HepG2 (cell line): ENCODE data around the gene C2orf49. TPM values are rescaled to one million over a fixed set of nuclear protein-coding genes. Genes with fewer than 3 reads are reported as not detected.

Experiments
- ATAC-seq: fragments of 200-7000 bp; cut with Tn5 transposase; 3 replicates; pipeline ENCODE4 v1.9.1; 2020; ENCODE audit warnings: mild to moderate bottlenecking, moderate library complexity
- BruUV-seq: library from RNA; stranded (reverse); fragments of 400-500 nt; replicated peaks from 2 replicates; lab custom pipeline; 2021; lab: Mats Ljungman, UMichigan
- CTCF ChIA-PET: fragments of 300-600 bp; formaldehyde crosslinking; extraction: SDS; loops from one replicate; lab custom pipeline; 2021; ENCODE audit warnings: low total read pairs, inconsistent platforms, low intra/inter-chr PET ratio; lab: Yijun Ruan, JAX
- POLR2A ChIA-PET: fragments of 350-600 bp; sonication (Branson Sonifier 250); formaldehyde crosslinking; loops from one replicate; lab custom pipeline; 2020; ENCODE audit warnings: antibody characterized with exemption, inconsistent platforms; lab: Yijun Ruan, JAX
- DNase-seq: peaks from one replicate; pipeline ENCODE4 v3.0.0-alpha.2; 2015; ENCODE audit warnings: low spot score
- FAIRE-seq: peaks from 3 replicates; lab custom pipeline; 2011; peaks lifted over from hg19 to GRCh38; lab: Jason Lieb, UNC
- H2AFZ ChIP-seq: one replicate; pipeline ENCODE4 v1.6.1; 2011; ENCODE audit warnings: low read length, inconsistent platforms
- H3K27ac ChIP-seq: fragments of 300-600 bp; 3 replicates; pipeline ENCODE4 v1.8.0; 2011; ENCODE audit warnings: mixed run types, mild to moderate bottlenecking, mixed read lengths, low read length, inconsistent platforms; ENCODE audit not compliant: insufficient read depth; ENCODE audit errors: extremely low read length
- H3K27me3 ChIP-seq, 2 experiments: fragments of 200-600 bp in 1 of 2; 2 replicates in 1 of 2; 3 replicates in 1 of 2; pipeline versions ENCODE4 v1.6.0 to v1.8.0; 2011; ENCODE audit warnings: low read length in 2 of 2, mild to moderate bottlenecking in 2 of 2, moderate library complexity in 2 of 2, inconsistent platforms in 1 of 2; ENCODE audit not compliant: insufficient read depth in 2 of 2, control insufficient read depth in 1 of 2
- H3K36me3 ChIP-seq, 2 experiments: fragments of 200-600 bp in 1 of 2; replicated peaks in 1 of 2; 2 replicates in 1 of 2; 3 replicates in 1 of 2; pipeline versions ENCODE4 v1.5.1 to v1.8.0; 2011; ENCODE audit warnings: low read length in 2 of 2, inconsistent platforms in 1 of 2; ENCODE audit not compliant: insufficient read depth in 2 of 2, control insufficient read depth in 1 of 2
- H3K4me1 ChIP-seq: 2 replicates; pipeline ENCODE4 v1.5.1; 2012; ENCODE audit warnings: low read length, inconsistent platforms; ENCODE audit not compliant: insufficient read depth
- H3K4me2 ChIP-seq: 2 replicates; pipeline ENCODE4 v1.6.0; 2011; ENCODE audit warnings: low read depth, low read length, inconsistent platforms
- H3K4me3 ChIP-seq, 3 experiments: fragments of 200-600 bp in 1 of 3; sonication (generic), shearing (Covaris generic) in 1 of 3; replicated peaks in 1 of 3; 2 replicates each; pipeline ENCODE4 v1.5.1; 2011 to 2016; ENCODE audit warnings: low read length in 3 of 3, inconsistent platforms in 2 of 3, low read depth in 2 of 3, mild to moderate bottlenecking in 2 of 3, control low read depth in 1 of 3, mixed read lengths in 1 of 3; ENCODE audit not compliant: insufficient read depth in 1 of 3
- H3K79me2 ChIP-seq: one replicate; pipeline ENCODE4 v1.6.1; 2011; ENCODE audit warnings: low read length, inconsistent platforms; ENCODE audit not compliant: insufficient read depth
- H3K9ac ChIP-seq: 2 replicates; pipeline ENCODE4 v1.6.0; 2011; ENCODE audit warnings: mild to moderate bottlenecking, low read depth, low read length, inconsistent platforms; ENCODE audit not compliant: insufficient read depth
- H3K9me3 ChIP-seq: 2 replicates; pipeline ENCODE4 v1.5.1; 2012; ENCODE audit warnings: mild to moderate bottlenecking, low read length
- H4K20me1 ChIP-seq: 2 replicates; pipeline ENCODE4 v1.6.0; 2011; ENCODE audit warnings: inconsistent platforms, mild to moderate bottlenecking, low read length, moderate library complexity; ENCODE audit not compliant: insufficient read depth
- SUZ12 ChIP-seq: fragments of 150-350 bp; IDR thresholded peaks from 2 replicates; pipeline ENCODE4 v1.6.1; 2014; ENCODE audit warnings: low read depth, low read length
- TEAD2 ChIP-seq: sonication (generic); formaldehyde crosslinking; IDR thresholded peaks from 2 replicates; pipeline ENCODE4 v1.9.0; 2021; ENCODE audit warnings: missing genetic modification reagents
- ZNF331 ChIP-seq: sonication (generic); formaldehyde crosslinking; IDR thresholded peaks from 2 replicates; pipeline ENCODE4 v1.4.0; 2020; ENCODE audit warnings: missing genetic modification reagents
- ZNF83 ChIP-seq: sonication (generic); formaldehyde crosslinking; IDR thresholded peaks from 2 replicates; pipeline ENCODE4 v1.4.0; 2020; ENCODE audit warnings: missing genetic modification reagents, mild to moderate bottlenecking, borderline replicate concordance
- WGBS: methylation state at CpG from one replicate; pipeline ENCODE4 v1.1.6; 2017; ENCODE audit warnings: low lambda C conversion rate; 5-methylcytosine and 5-hydroxymethylcytosine counted together
- in situ Hi-C: cut with HindIII; loops from 2 replicates; pipeline ENCODE4 v1.10.0; 2017; ENCODE audit warnings: low pct_unique_long_range_greater_than_20kb; ENCODE audit not compliant: extremely low pct_ligation_motif_present
- intact Hi-C: fragments of 100-400 bp; cut with micrococcal nuclease; formaldehyde crosslinking; loops from one replicate; pipeline ENCODE4 v1.10.0; 2022; ENCODE audit not compliant: unreplicated experiment
- polyA plus RNA-seq, 8 experiments: library from polyadenylated mRNA; depleted of rRNA in 3 of 8; stranded (reverse) in 7 of 8; unstranded in 1 of 8; fragments of >200 nt; fragmentation: Illumina TruSeq in 4 of 8; extraction: Trizol in 4 of 8; gene quantifications; 2 replicates each; pipeline versions ENCODE4 v1.2.1 to v1.2.3, GENCODE V29; 2011 to 2016; ENCODE audit warnings: low read depth in 4 of 8, missing spikeins in 1 of 8, mixed read lengths in 1 of 8; ENCODE audit not compliant: insufficient read depth in 1 of 8
- total RNA-seq, 5 experiments: library from RNA; depleted of rRNA; stranded (reverse); fragments of >200 nt; fragmentation: Illumina TruSeq; extraction: Trizol; gene quantifications; 2 replicates each; pipeline ENCODE4 v1.2.3, GENCODE V29; 2016; ENCODE audit warnings: low read depth in 1 of 5
- TF ChIP-seq, protein P1 (sequence below): sonication (generic); formaldehyde crosslinking; IDR thresholded peaks from 2 replicates; pipeline ENCODE4 v1.5.1; 2020; ENCODE audit warnings: missing genetic modification reagents, mild to moderate bottlenecking, borderline replicate concordance
- TF ChIP-seq, protein P2 (sequence below): sonication (generic); formaldehyde crosslinking; IDR thresholded peaks from 2 replicates; pipeline ENCODE4 v1.8.0; 2022; ENCODE audit warnings: mild to moderate bottlenecking, missing genetic modification reagents; ENCODE audit not compliant: insufficient replicate concordance
- TF ChIP-seq, protein P3 (sequence below): IDR thresholded peaks from 2 replicates; pipeline ENCODE4 v1.6.1; 2018; ENCODE audit warnings: missing genetic modification reagents
- TF ChIP-seq, protein P4 (sequence below): IDR thresholded peaks from 2 replicates; pipeline ENCODE4 v1.6.1; 2012; ENCODE audit warnings: low read length, improper control_type of control experiment

C2orf49 gene
- total and polyA plus RNA-seq, 2 of the 13 experiments (the other 11 are each of a cell fraction or from before 2014, with no cell fraction given), result 24.7 to 28.8 TPM

DNA sequence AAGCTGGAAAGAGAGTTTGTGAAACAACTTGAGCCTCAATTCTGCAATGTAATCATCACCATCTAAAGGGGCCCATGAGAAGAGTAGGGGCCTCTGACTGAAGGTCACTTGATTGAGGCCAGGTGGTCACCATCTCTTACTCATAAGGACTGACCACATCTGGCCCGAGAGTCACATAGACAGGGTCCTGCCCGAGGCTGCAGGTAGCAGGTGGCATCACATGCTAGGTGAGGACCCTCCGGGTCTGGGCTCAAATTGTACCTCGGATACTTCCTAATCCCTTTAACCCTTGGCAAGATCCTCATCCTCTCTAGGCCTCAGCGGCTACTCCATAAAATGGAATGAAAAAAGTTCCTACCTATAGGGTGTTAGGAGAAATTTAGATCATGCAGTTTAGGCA, 44.8 kb downstream of the C2orf49 start:
- H3K79me2 ChIP-seq, result no peaks in the 10 kb centered on the region
- no peak overlapping the region for H3K4me2 ChIP-seq
- no peaks in the 10 kb centered on the region for H3K9me3 ChIP-seq
- intact Hi-C loops, result no loop called here
- no peaks in the 10 kb centered on the region for H4K20me1 ChIP-seq
- H3K27me3 ChIP-seq, result no peaks in the 10 kb centered on the region
- ATAC-seq, result no peak
- TF ChIP-seq SUZ12, result no peak
- TF ChIP-seq, protein P1, sequence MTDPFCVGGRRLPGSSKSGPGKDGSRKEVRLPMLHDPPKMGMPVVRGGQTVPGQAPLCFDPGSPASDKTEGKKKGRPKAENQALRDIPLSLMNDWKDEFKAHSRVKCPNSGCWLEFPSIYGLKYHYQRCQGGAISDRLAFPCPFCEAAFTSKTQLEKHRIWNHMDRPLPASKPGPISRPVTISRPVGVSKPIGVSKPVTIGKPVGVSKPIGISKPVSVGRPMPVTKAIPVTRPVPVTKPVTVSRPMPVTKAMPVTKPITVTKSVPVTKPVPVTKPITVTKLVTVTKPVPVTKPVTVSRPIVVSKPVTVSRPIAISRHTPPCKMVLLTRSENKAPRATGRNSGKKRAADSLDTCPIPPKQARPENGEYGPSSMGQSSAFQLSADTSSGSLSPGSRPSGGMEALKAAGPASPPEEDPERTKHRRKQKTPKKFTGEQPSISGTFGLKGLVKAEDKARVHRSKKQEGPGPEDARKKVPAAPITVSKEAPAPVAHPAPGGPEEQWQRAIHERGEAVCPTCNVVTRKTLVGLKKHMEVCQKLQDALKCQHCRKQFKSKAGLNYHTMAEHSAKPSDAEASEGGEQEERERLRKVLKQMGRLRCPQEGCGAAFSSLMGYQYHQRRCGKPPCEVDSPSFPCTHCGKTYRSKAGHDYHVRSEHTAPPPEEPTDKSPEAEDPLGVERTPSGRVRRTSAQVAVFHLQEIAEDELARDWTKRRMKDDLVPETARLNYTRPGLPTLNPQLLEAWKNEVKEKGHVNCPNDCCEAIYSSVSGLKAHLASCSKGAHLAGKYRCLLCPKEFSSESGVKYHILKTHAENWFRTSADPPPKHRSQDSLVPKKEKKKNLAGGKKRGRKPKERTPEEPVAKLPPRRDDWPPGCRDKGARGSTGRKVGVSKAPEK (CRISPR knock-in tag), result no peak
- TF ChIP-seq, protein P2, sequence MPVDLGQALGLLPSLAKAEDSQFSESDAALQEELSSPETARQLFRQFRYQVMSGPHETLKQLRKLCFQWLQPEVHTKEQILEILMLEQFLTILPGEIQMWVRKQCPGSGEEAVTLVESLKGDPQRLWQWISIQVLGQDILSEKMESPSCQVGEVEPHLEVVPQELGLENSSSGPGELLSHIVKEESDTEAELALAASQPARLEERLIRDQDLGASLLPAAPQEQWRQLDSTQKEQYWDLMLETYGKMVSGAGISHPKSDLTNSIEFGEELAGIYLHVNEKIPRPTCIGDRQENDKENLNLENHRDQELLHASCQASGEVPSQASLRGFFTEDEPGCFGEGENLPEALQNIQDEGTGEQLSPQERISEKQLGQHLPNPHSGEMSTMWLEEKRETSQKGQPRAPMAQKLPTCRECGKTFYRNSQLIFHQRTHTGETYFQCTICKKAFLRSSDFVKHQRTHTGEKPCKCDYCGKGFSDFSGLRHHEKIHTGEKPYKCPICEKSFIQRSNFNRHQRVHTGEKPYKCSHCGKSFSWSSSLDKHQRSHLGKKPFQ (CRISPR knock-in tag), result no peak
- TF ChIP-seq ZNF83 (CRISPR knock-in tag), result no peak
- no peak for TF ChIP-seq TEAD2
- TF ChIP-seq ZNF331 (CRISPR knock-in tag), result no peak
- TF ChIP-seq, protein P3, sequence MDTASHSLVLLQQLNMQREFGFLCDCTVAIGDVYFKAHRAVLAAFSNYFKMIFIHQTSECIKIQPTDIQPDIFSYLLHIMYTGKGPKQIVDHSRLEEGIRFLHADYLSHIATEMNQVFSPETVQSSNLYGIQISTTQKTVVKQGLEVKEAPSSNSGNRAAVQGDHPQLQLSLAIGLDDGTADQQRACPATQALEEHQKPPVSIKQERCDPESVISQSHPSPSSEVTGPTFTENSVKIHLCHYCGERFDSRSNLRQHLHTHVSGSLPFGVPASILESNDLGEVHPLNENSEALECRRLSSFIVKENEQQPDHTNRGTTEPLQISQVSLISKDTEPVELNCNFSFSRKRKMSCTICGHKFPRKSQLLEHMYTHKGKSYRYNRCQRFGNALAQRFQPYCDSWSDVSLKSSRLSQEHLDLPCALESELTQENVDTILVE (CRISPR knock-in tag), result no peak
- TF ChIP-seq, protein P4, sequence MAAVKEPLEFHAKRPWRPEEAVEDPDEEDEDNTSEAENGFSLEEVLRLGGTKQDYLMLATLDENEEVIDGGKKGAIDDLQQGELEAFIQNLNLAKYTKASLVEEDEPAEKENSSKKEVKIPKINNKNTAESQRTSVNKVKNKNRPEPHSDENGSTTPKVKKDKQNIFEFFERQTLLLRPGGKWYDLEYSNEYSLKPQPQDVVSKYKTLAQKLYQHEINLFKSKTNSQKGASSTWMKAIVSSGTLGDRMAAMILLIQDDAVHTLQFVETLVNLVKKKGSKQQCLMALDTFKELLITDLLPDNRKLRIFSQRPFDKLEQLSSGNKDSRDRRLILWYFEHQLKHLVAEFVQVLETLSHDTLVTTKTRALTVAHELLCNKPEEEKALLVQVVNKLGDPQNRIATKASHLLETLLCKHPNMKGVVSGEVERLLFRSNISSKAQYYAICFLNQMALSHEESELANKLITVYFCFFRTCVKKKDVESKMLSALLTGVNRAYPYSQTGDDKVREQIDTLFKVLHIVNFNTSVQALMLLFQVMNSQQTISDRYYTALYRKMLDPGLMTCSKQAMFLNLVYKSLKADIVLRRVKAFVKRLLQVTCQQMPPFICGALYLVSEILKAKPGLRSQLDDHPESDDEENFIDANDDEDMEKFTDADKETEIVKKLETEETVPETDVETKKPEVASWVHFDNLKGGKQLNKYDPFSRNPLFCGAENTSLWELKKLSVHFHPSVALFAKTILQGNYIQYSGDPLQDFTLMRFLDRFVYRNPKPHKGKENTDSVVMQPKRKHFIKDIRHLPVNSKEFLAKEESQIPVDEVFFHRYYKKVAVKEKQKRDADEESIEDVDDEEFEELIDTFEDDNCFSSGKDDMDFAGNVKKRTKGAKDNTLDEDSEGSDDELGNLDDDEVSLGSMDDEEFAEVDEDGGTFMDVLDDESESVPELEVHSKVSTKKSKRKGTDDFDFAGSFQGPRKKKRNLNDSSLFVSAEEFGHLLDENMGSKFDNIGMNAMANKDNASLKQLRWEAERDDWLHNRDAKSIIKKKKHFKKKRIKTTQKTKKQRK, result no peak
- no peak for DNase-seq
- no peak overlapping the region for H2AFZ ChIP-seq
- no TSS peak for BruUV-seq
- no peak for FAIRE-seq
- no peak overlapping the region for H3K9ac ChIP-seq
- WGBS, result 91% methylated on average over 4 of the region's 5 CpGs
- peaks cover 25% of the 10 kb centered on the region for H3K4me1 ChIP-seq
- POLR2A ChIA-PET, result no interaction called here
- CTCF ChIA-PET, result no interaction called here
- H3K36me3 ChIP-seq, result peaks cover 9 to 14% of the 10 kb centered on the region in 2 experiments; a peak in 4 of 5 replicates
- in situ Hi-C loops, result no loop called here
- no peak overlapping the region for H3K27ac ChIP-seq
- no peak overlapping the region for H3K4me3 ChIP-seq
